ENCODE measurements around the gene MAP3K5.

Gene MAP3K5

DNA sequence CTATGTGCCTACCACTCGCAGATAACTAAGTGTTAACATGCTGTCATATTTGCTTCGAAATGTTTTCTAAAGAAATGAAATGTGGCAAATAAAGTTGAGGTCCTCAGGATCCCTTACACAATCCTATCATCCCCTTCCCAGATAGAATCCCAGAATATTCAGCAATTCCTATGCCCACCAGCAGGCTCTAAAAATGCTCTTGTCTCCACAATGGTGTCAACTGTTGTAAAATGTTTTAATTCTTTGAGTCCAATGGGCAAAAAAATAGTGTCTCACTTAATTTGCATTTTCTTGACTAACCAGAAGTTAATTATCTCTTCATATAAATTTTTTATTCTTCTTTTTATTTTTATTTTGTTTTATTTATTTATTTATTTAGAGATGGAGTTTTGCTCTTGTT, 138.2 kb downstream of the MAP3K5 start:
- Histone ChIP-seq H2BK120ac (ENCODE audit: insufficient read depth, low read length, poor library complexity) (no peak overlapping the region), H2BK12ac (ENCODE audit: low read length) (no peak overlapping the region), H3K79me2 (ENCODE audit: control insufficient read depth, insufficient read depth, low read length, poor library complexity) (no peaks in the 10 kb centered on the region), H3K9me3 (ENCODE audit: insufficient read depth, low read depth, low read length) (no peaks in the 10 kb centered on the region), H4K8ac (ENCODE audit: low read depth, low read length) (no peak overlapping the region), H2BK5ac (ENCODE audit: low read depth, low read length, poor library complexity) (no peak overlapping the region), H3K18ac (ENCODE audit: low read length) (no peak overlapping the region), H4K12ac (ENCODE audit: low read depth, low read length) (no peak overlapping the region), H3K4ac (ENCODE audit: low read depth, low read length) (no peak overlapping the region), H3K27me3 (ENCODE audit: insufficient read depth, low read length) (no peaks in the 10 kb centered on the region), H3K36me3 (ENCODE audit: control insufficient read depth in 1 of 2, insufficient read depth in 2 of 2, low read length in 2 of 2) (no peaks in the 10 kb centered on the region), H4K91ac (ENCODE audit: low read depth, low read length) (no peak overlapping the region), H3K4me3 (ENCODE audit: low read depth, low read length) (no peak overlapping the region), H2AK5ac (ENCODE audit: low read length) (no peak overlapping the region), H3K4me2 (ENCODE audit: low read length) (no peak overlapping the region), H3K23ac (ENCODE audit: low read length) (no peak overlapping the region), H3K79me1 (ENCODE audit: low read length) (no peaks in the 10 kb centered on the region), H3K4me1 (ENCODE audit: control insufficient read depth in 1 of 2, insufficient read depth in 2 of 2, low read length in 2 of 2) (no peaks in the 10 kb centered on the region), H3K27ac (ENCODE audit: low read depth, low read length) (no peak overlapping the region), H2AFZ (ENCODE audit: insufficient read depth, low read length, poor library complexity) (no peak overlapping the region), H3K14ac (ENCODE audit: low read length) (no peak overlapping the region), H3K9ac (ENCODE audit: low read length) (no peak overlapping the region)
- DNase-seq = peak in 1 of 2 donors; percentile 3
- WGBS (ENCODE audit: extremely low coverage, insufficient coverage, insufficient read length) = no CpG with 5 or more reads among the region's 2 CpGs

DNA sequence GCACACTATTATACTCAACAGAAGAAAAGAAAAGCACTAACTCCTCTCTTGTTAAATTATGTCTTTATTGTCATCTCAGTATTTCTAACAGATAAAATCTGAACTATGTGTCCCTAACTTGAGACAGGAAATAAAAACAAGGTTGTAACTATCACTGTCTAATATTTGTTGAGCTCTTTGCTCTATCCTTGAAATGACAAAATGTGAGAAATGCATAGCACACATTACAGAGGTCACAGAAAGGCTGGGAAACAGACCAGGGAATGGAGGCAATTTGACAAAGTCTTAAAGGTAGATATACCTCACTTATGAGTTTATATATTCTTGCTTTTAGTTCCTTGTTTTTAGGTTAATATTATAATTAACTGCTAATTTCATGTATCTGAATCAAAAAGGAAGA, 139.6 kb downstream of the MAP3K5 start:
- no peak overlapping the region for H4K8ac ChIP-seq (ENCODE audit: low read depth, low read length)
- no peak overlapping the region for H4K91ac ChIP-seq (ENCODE audit: low read depth, low read length)
- no peaks in the 10 kb centered on the region for H3K9me3 ChIP-seq (ENCODE audit: insufficient read depth, low read depth, low read length)
- no peaks in the 10 kb centered on the region for H3K36me3 ChIP-seq (ENCODE audit: control insufficient read depth in 1 of 2, insufficient read depth in 2 of 2, low read length in 2 of 2)
- H3K18ac ChIP-seq (ENCODE audit: low read length) = no peak overlapping the region
- H4K12ac ChIP-seq (ENCODE audit: low read depth, low read length) = no peak overlapping the region
- no peak for DNase-seq
- H3K4me2 ChIP-seq (ENCODE audit: low read length) = no peak overlapping the region
- H2BK12ac ChIP-seq (ENCODE audit: low read length) = no peak overlapping the region
- no peak overlapping the region for H2BK5ac ChIP-seq (ENCODE audit: low read depth, low read length, poor library complexity)
- H3K4me1 ChIP-seq (ENCODE audit: control insufficient read depth in 1 of 2, insufficient read depth in 2 of 2, low read length in 2 of 2) = no peaks in the 10 kb centered on the region
- no peak overlapping the region for H2BK120ac ChIP-seq (ENCODE audit: insufficient read depth, low read length, poor library complexity)
- H3K27me3 ChIP-seq (ENCODE audit: insufficient read depth, low read length) = no peaks in the 10 kb centered on the region
- H3K27ac ChIP-seq (ENCODE audit: low read depth, low read length) = no peak overlapping the region
- H3K4ac ChIP-seq (ENCODE audit: low read depth, low read length) = no peak overlapping the region
- no peak overlapping the region for H3K14ac ChIP-seq (ENCODE audit: low read length)
- H3K4me3 ChIP-seq (ENCODE audit: low read depth, low read length) = no peak overlapping the region
- H2AFZ ChIP-seq (ENCODE audit: insufficient read depth, low read length, poor library complexity) = no peak overlapping the region
- H3K79me2 ChIP-seq (ENCODE audit: control insufficient read depth, insufficient read depth, low read length, poor library complexity) = no peaks in the 10 kb centered on the region
- H2AK5ac ChIP-seq (ENCODE audit: low read length) = no peak overlapping the region
- H3K9ac ChIP-seq (ENCODE audit: low read length) = no peak overlapping the region
- no peaks in the 10 kb centered on the region for H3K79me1 ChIP-seq (ENCODE audit: low read length)
- no peak overlapping the region for H3K23ac ChIP-seq (ENCODE audit: low read length)

DNA sequence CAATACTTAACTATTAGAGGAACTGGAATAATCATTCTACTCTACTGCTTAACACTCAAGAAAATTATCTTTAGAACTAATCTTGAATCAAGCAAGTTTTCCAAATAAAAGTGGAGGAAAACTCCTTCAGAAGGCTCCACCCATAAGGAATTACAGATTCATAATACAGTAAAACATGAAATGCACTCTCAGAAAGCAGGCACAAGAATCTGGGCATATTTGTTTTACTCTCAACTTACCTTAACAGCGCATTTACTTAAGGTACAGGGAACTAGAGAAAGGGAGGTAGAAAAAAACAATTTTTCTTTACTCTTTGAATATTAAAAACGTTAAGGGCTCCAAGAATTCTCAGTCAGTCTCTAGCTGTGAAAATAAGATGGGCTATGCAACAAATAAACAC, 140.3 kb downstream of the MAP3K5 start:
- H3K79me2 ChIP-seq (ENCODE audit: control insufficient read depth, insufficient read depth, low read length, poor library complexity) = no peaks in the 10 kb centered on the region
- H4K8ac ChIP-seq (ENCODE audit: low read depth, low read length) = no peak overlapping the region
- no peak overlapping the region for H2BK120ac ChIP-seq (ENCODE audit: insufficient read depth, low read length, poor library complexity)
- H3K4me2 ChIP-seq (ENCODE audit: low read length) = no peak overlapping the region
- H3K36me3 ChIP-seq (ENCODE audit: control insufficient read depth in 1 of 2, insufficient read depth in 2 of 2, low read length in 2 of 2) = no peaks in the 10 kb centered on the region
- H3K14ac ChIP-seq (ENCODE audit: low read length) = no peak overlapping the region
- no peak overlapping the region for H2BK12ac ChIP-seq (ENCODE audit: low read length)
- no peak overlapping the region for H2AK5ac ChIP-seq (ENCODE audit: low read length)
- H3K18ac ChIP-seq (ENCODE audit: low read length) = no peak overlapping the region
- H3K27ac ChIP-seq (ENCODE audit: low read depth, low read length) = no peak overlapping the region
- no peak overlapping the region for H3K23ac ChIP-seq (ENCODE audit: low read length)
- H2AFZ ChIP-seq (ENCODE audit: insufficient read depth, low read length, poor library complexity) = no peak overlapping the region
- no peak overlapping the region for H2BK5ac ChIP-seq (ENCODE audit: low read depth, low read length, poor library complexity)
- no peak overlapping the region for H3K4me3 ChIP-seq (ENCODE audit: low read depth, low read length)
- no peaks in the 10 kb centered on the region for H3K4me1 ChIP-seq (ENCODE audit: control insufficient read depth in 1 of 2, insufficient read depth in 2 of 2, low read length in 2 of 2)
- no peaks in the 10 kb centered on the region for H3K79me1 ChIP-seq (ENCODE audit: low read length)
- no peak overlapping the region for H3K4ac ChIP-seq (ENCODE audit: low read depth, low read length)
- H3K9ac ChIP-seq (ENCODE audit: low read length) = no peak overlapping the region
- H4K12ac ChIP-seq (ENCODE audit: low read depth, low read length) = no peak overlapping the region
- no peak for DNase-seq
- H3K9me3 ChIP-seq (ENCODE audit: insufficient read depth, low read depth, low read length) = no peaks in the 10 kb centered on the region
- no CpG with 5 or more reads among the region's 2 CpGs for WGBS (ENCODE audit: extremely low coverage, insufficient coverage, insufficient read length)
- no peaks in the 10 kb centered on the region for H3K27me3 ChIP-seq (ENCODE audit: insufficient read depth, low read length)
- H4K91ac ChIP-seq (ENCODE audit: low read depth, low read length) = no peak overlapping the region

DNA sequence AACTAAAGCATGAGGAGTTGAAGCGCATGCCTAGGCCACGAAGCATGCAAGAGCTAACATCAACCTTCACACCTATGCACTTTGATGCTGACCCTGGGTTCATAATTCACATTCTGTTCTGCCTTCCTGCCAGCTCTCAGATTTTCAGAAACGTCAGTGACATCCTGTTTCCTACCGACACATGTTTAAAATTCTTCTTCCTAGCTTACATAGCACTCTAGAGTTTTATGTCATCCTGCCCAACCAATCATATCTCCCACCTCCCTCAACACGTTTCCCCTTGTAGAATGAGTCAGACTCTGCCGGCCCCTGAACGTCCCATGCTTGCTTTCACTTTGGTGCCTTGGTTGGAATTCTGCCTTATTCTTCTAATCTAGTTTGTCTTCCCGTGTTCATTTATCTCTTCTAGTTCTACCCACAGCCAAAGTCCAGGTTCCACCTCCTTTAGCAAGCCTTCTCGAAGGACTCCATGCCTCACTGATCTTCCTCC, 144.9 kb downstream of the MAP3K5 start:
- H2AK5ac ChIP-seq (ENCODE audit: low read length) = no peak overlapping the region
- H3K79me2 ChIP-seq (ENCODE audit: control insufficient read depth, insufficient read depth, low read length, poor library complexity) = no peaks in the 10 kb centered on the region
- H3K27me3 ChIP-seq (ENCODE audit: insufficient read depth, low read length) = no peaks in the 10 kb centered on the region
- no peak overlapping the region for H3K14ac ChIP-seq (ENCODE audit: low read length)
- H3K36me3 ChIP-seq (ENCODE audit: control insufficient read depth in 1 of 2, insufficient read depth in 2 of 2, low read length in 2 of 2) = no peaks in the 10 kb centered on the region
- H3K4me3 ChIP-seq (ENCODE audit: low read depth, low read length) = no peak overlapping the region
- H2BK5ac ChIP-seq (ENCODE audit: low read depth, low read length, poor library complexity) = no peak overlapping the region
- H3K27ac ChIP-seq (ENCODE audit: low read depth, low read length) = no peak overlapping the region
- no peak overlapping the region for H2BK120ac ChIP-seq (ENCODE audit: insufficient read depth, low read length, poor library complexity)
- H3K9me3 ChIP-seq (ENCODE audit: insufficient read depth, low read depth, low read length) = no peaks in the 10 kb centered on the region
- no peak overlapping the region for H3K18ac ChIP-seq (ENCODE audit: low read length)
- WGBS (ENCODE audit: extremely low coverage, insufficient coverage, insufficient read length) = no CpG with 5 or more reads among the region's 9 CpGs
- no peak overlapping the region for H3K4me2 ChIP-seq (ENCODE audit: low read length)
- no peaks in the 10 kb centered on the region for H3K79me1 ChIP-seq (ENCODE audit: low read length)
- H4K91ac ChIP-seq (ENCODE audit: low read depth, low read length) = no peak overlapping the region
- H3K4ac ChIP-seq (ENCODE audit: low read depth, low read length) = no peak overlapping the region
- H3K4me1 ChIP-seq (ENCODE audit: control insufficient read depth in 1 of 2, insufficient read depth in 2 of 2, low read length in 2 of 2) = peaks cover 0 to 2% of the 10 kb centered on the region in 2 experiments
- peak; percentile 7 to 57 for DNase-seq
- no peak overlapping the region for H4K8ac ChIP-seq (ENCODE audit: low read depth, low read length)
- H3K9ac ChIP-seq (ENCODE audit: low read length) = no peak overlapping the region
- no peak overlapping the region for H2BK12ac ChIP-seq (ENCODE audit: low read length)
- no peak overlapping the region for H2AFZ ChIP-seq (ENCODE audit: insufficient read depth, low read length, poor library complexity)
- no peak overlapping the region for H3K23ac ChIP-seq (ENCODE audit: low read length)
- H4K12ac ChIP-seq (ENCODE audit: low read depth, low read length) = no peak overlapping the region

Data from trophoblast cell (in vitro differentiated cells and primary cell).